Measurements from ENCODE around the gene LRRC8A.

DNA sequence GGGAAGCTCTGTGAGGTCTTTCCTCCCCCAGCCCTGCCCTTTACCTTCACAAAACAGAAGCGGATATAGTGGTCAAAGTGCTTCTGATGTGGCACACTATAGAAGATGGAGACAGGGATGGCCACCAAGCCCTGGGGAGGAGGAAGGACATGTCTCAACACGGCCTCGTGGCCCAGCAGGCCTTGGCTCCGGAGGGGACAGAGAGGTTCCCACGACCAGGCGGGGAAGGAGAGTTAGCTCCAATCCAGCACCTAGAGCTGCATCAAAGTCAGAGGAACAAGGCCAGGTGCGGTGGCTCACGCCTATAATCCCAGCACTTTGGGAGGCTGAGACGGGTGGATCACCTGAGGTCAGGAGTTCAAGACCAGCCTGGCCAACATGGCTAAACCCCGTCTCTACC, 48.2 kb upstream of the LRRC8A start:
- no peak for TF ChIP-seq POLR2A (IDR thresholded peaks at IDR 0.05; ENCODE audit: low read depth, low read length)
- TF ChIP-seq, protein P1, sequence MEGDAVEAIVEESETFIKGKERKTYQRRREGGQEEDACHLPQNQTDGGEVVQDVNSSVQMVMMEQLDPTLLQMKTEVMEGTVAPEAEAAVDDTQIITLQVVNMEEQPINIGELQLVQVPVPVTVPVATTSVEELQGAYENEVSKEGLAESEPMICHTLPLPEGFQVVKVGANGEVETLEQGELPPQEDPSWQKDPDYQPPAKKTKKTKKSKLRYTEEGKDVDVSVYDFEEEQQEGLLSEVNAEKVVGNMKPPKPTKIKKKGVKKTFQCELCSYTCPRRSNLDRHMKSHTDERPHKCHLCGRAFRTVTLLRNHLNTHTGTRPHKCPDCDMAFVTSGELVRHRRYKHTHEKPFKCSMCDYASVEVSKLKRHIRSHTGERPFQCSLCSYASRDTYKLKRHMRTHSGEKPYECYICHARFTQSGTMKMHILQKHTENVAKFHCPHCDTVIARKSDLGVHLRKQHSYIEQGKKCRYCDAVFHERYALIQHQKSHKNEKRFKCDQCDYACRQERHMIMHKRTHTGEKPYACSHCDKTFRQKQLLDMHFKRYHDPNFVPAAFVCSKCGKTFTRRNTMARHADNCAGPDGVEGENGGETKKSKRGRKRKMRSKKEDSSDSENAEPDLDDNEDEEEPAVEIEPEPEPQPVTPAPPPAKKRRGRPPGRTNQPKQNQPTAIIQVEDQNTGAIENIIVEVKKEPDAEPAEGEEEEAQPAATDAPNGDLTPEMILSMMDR (conservative IDR thresholded peaks at IDR 0.05; ENCODE audit: low read depth, low read length) = no peak
- TF ChIP-seq, protein P2, sequence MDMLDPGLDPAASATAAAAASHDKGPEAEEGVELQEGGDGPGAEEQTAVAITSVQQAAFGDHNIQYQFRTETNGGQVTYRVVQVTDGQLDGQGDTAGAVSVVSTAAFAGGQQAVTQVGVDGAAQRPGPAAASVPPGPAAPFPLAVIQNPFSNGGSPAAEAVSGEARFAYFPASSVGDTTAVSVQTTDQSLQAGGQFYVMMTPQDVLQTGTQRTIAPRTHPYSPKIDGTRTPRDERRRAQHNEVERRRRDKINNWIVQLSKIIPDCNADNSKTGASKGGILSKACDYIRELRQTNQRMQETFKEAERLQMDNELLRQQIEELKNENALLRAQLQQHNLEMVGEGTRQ (IDR thresholded peaks at IDR 0.05; ENCODE audit: low read depth, low read length) = no peak
- TF ChIP-seq CHD1 (IDR thresholded peaks at IDR 0.05; ENCODE audit: low read depth, low read length) = no peak
